ACC112 (cell line): ENCODE results near the gene SHLD2.
"Not testable (repeated sequence)": the region's sequence is repeated elsewhere in the genome, so short reads cannot be mapped to it uniquely, and the experiment has no call there.

Experiments used
- H2AFZ ChIP-seq: fragments of 200-600 bp; sonication (generic); one replicate; pipeline ENCODE4 v1.6.0; 2017; ENCODE audit warnings: antibody characterized with exemption, low read length; ENCODE audit not compliant: unreplicated experiment
- H3K27ac ChIP-seq: fragments of 200-600 bp; sonication (generic); 2 replicates; pipeline ENCODE4 v1.5.1; 2014; ENCODE audit warnings: low read depth, mild to moderate bottlenecking, antibody characterized with exemption, low read length, moderate library complexity
- H3K27me3 ChIP-seq: fragments of 200-600 bp; sonication (generic); 2 replicates; pipeline ENCODE4 v1.6.1; 2014; ENCODE audit warnings: mild to moderate bottlenecking, antibody characterized with exemption, low read length, moderate library complexity, mixed read lengths; ENCODE audit not compliant: insufficient read depth
- H3K36me3 ChIP-seq: fragments of 200-600 bp; sonication (generic); 2 replicates; pipeline ENCODE4 v1.6.1; 2016; ENCODE audit warnings: mild to moderate bottlenecking, antibody characterized with exemption, low read length, moderate library complexity, mixed read lengths; ENCODE audit not compliant: insufficient read depth
- H3K4me1 ChIP-seq: fragments of 200-600 bp; sonication (generic); one replicate; pipeline ENCODE4 v1.6.1; 2016; ENCODE audit warnings: low read length, mixed read lengths; ENCODE audit not compliant: insufficient read depth, unreplicated experiment, control insufficient read depth
- H3K4me3 ChIP-seq: fragments of 200-600 bp; sonication (generic); 2 replicates; pipeline ENCODE4 v1.5.1; 2014; ENCODE audit warnings: mild to moderate bottlenecking, low read depth, low read length
- H3K79me2 ChIP-seq: fragments of 200-600 bp; sonication (generic); one replicate; pipeline ENCODE4 v1.6.0; 2016; ENCODE audit warnings: low read length; ENCODE audit not compliant: control insufficient read depth, unreplicated experiment, insufficient read depth

SHLD2 gene

GRCh38 chr10:87213806-87214205, 118.8 kb downstream of the SHLD2 start:
- not testable (repeated sequence) for H3K36me3 ChIP-seq, H3K27ac ChIP-seq, H3K4me1 ChIP-seq, H2AFZ ChIP-seq, H3K27me3 ChIP-seq, H3K79me2 ChIP-seq, H3K4me3 ChIP-seq

DNA sequence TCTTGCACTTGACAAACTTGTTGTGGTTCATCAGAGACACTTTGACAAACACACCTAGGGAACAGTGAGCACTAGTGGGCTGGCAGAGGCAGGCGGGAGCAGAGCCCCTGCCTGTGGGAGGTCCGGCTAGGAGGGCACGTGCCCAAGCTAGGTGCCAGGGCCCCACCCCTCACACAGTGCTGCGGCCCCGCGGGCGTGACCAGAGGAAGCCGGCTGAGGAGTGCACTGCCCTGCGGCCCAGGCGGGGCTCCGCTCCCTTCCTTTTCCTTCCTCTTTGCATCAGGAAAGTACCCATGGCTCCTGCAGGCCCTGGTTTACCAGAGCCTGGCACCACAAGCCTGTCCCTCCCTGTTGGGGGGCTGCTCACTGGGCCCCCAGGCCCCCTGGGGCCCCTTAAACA, 121.1 kb downstream of the SHLD2 start:
- H3K27me3 ChIP-seq, H3K27ac ChIP-seq, H2AFZ ChIP-seq, H3K79me2 ChIP-seq, H3K4me3 ChIP-seq, H3K4me1 ChIP-seq, H3K36me3 ChIP-seq: not testable (repeated sequence)

GRCh38 chr10:87219370-87219769, 124.4 kb downstream of the SHLD2 start:
- H3K79me2 ChIP-seq: not testable (repeated sequence)

GRCh38 chr10:87222789-87223188, 127.8 kb downstream of the SHLD2 start:
- not testable (repeated sequence) for H3K27ac ChIP-seq, H3K27me3 ChIP-seq, H2AFZ ChIP-seq, H3K4me1 ChIP-seq, H3K79me2 ChIP-seq, H3K4me3 ChIP-seq, H3K36me3 ChIP-seq

More at GRCh38 chr10:87219370-87219769, 124.4 kb downstream of the SHLD2 start:
- not testable (repeated sequence) for H2AFZ ChIP-seq, H3K4me1 ChIP-seq, H3K4me3 ChIP-seq, H3K27ac ChIP-seq, H3K27me3 ChIP-seq, H3K36me3 ChIP-seq

DNA sequence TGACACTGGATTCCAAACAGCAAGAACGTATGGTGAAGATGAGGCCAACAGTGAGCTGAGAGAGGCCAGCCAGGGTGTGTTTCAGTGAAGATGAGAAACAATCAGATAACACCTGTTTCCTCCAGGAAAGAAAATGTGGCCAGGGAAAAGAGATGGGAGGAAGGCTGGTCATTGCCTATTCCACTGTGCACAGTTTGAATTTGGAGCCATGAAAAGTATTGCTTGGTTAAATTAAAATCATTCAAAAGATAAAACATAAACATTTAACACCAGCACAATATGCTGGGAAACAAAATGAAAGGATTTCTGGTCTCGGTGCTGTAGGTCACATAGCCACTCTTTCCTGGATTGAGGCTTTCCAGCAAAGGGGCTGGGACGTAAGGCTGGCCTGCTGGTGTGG, 130.1 kb downstream of the SHLD2 start, which contains the start of gene NUTM2A:
NUTM2A (plus strand) TSS at position 301 of the 400 bp plus-strand sequence. CDS start 383 bp downstream, outside the sequence.
- not testable (repeated sequence) for H3K27me3 ChIP-seq, H3K36me3 ChIP-seq, H3K4me3 ChIP-seq, H3K27ac ChIP-seq, H3K4me1 ChIP-seq, H2AFZ ChIP-seq, H3K79me2 ChIP-seq

GRCh38 chr10:87228247-87228646, 133.2 kb downstream of the SHLD2 start:
- H3K36me3 ChIP-seq, H3K27me3 ChIP-seq, H3K27ac ChIP-seq, H3K4me1 ChIP-seq, H3K4me3 ChIP-seq, H3K79me2 ChIP-seq, H2AFZ ChIP-seq: not testable (repeated sequence)

DNA sequence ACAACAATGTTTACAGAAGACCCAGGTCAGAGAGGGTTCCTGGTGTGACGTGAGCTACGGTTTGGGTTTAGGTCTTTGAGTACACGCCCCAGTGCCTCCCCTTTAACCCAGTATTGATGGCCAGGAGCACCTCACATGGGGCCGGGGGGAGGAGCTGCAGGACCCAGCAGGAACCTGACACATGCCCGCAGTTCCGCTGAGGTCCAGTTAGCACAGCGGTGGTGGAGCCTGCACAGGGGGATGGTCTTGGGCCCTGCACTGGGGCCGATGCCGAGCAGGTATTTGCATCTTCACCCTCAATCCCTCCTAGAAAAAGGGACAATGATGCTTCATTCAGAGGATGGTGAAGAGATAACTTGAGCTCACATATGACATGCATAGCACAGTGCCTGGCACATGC, 134.2 kb downstream of the SHLD2 start:
- not testable (repeated sequence) for H3K79me2 ChIP-seq, H3K36me3 ChIP-seq, H3K27ac ChIP-seq, H2AFZ ChIP-seq, H3K27me3 ChIP-seq, H3K4me1 ChIP-seq, H3K4me3 ChIP-seq

- not testable (repeated sequence) for H3K4me3 ChIP-seq, H2AFZ ChIP-seq, H3K27ac ChIP-seq, H3K27me3 ChIP-seq, H3K36me3 ChIP-seq, H3K79me2 ChIP-seq, H3K4me1 ChIP-seq
These were observed 139.8 kb downstream of the SHLD2 start for GRCh38 chr10:87234854-87235253.

DNA sequence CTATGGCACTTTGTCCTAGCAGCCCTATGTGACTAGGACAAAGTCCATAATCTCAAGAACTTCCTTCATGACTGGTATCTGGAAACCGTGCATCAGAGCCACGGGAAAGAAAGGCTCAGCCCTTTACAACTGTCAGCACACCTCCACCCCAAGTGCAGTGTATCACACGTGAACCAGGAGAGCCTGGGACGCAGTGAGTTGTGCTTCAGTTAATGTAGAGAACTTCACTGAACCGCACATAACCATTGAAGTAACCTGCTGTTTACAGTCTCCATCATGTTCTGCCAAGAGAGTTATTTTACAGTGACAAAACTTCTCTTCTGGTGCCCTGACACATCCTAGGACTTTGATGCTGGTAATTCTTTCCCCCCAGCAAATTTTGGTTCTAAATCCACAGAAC, 142.2 kb downstream of the SHLD2 start:
- H3K36me3 ChIP-seq, H3K27me3 ChIP-seq, H2AFZ ChIP-seq, H3K4me3 ChIP-seq, H3K27ac ChIP-seq, H3K79me2 ChIP-seq, H3K4me1 ChIP-seq: not testable (repeated sequence)

- not testable (repeated sequence) for H3K4me1 ChIP-seq, H3K79me2 ChIP-seq, H2AFZ ChIP-seq, H3K27me3 ChIP-seq, H3K27ac ChIP-seq, H3K36me3 ChIP-seq, H3K4me3 ChIP-seq
These were observed 144.4 kb downstream of the SHLD2 start for GRCh38 chr10:87239346-87239808.
